GM12878 (cell line): ENCODE results near the gene DNAJB8. TPM values are rescaled to one million over a fixed set of nuclear protein-coding genes. Genes with fewer than 3 reads are reported as not detected.

Experiments used
- ATAC-seq: fragments of 200-7000 bp; cut with Tn5 transposase; 3 replicates; pipeline ENCODE4 v1.9.1; 2020; ENCODE audit warnings: mild to moderate bottlenecking, moderate library complexity
- BruUV-seq: library from RNA; stranded (reverse); fragments of 400-500 nt; replicated peaks from 2 replicates; lab custom pipeline; 2021; lab: Mats Ljungman, UMichigan
- CTCF ChIA-PET: fragments of 300-600 bp; sonication (Branson Sonifier 250); formaldehyde crosslinking; extraction: SDS; loops from one replicate; lab custom pipeline; 2021; ENCODE audit warnings: inconsistent platforms; lab: Yijun Ruan, JAX
- POLR2A ChIA-PET: fragments of 350-600 bp; formaldehyde crosslinking; extraction: SDS; loops from one replicate; lab custom pipeline; 2021; ENCODE audit warnings: inconsistent platforms; lab: Charles Lee
- RAD21 ChIA-PET: fragments of 300-600 bp; sonication (Branson Sonifier 250); formaldehyde crosslinking; loops from one replicate; lab custom pipeline; 2023; ENCODE audit warnings: antibody characterized with exemption; ENCODE audit not compliant: unreplicated experiment; lab: Charles Lee
- SMC1A ChIA-PET: fragments of 300-600 bp; sonication (Branson Sonifier 250); formaldehyde crosslinking; loops from one replicate; lab custom pipeline; 2023; ENCODE audit not compliant: unreplicated experiment, uncharacterized antibody; lab: Charles Lee
- DNase-seq: peaks from one replicate; pipeline ENCODE4 v3.0.0-alpha.2; 2011; ENCODE audit warnings: low read depth, low spot score
- FAIRE-seq: peaks from 3 replicates; lab custom pipeline; 2011; peaks lifted over from hg19 to GRCh38; lab: Jason Lieb, UNC
- H2AFZ ChIP-seq: 2 replicates; pipeline ENCODE4 v1.6.0; 2011; ENCODE audit warnings: low read depth, low read length, control low read depth; ENCODE audit not compliant: control insufficient read depth
- H3K27ac ChIP-seq: 2 replicates; pipeline ENCODE4 v1.5.1; 2011; ENCODE audit warnings: control low read depth; ENCODE audit not compliant: control insufficient read depth, insufficient read depth
- H3K27me3 ChIP-seq, 2 experiments: replicated peaks in 1 of 2; 2 replicates each; pipeline versions ENCODE4 v1.6.0 to v1.6.1; 2011; ENCODE audit warnings: low read length in 1 of 2; ENCODE audit not compliant: control insufficient read depth in 2 of 2, insufficient read depth in 2 of 2
- H3K36me3 ChIP-seq, 2 experiments: 2 replicates each; pipeline ENCODE4 v1.5.1; 2011; ENCODE audit warnings: low read length in 1 of 2; ENCODE audit not compliant: control insufficient read depth in 2 of 2, insufficient read depth in 2 of 2
- H3K4me1 ChIP-seq: 2 replicates; pipeline ENCODE4 v1.6.1; 2011; ENCODE audit warnings: mild to moderate bottlenecking, low read length, moderate library complexity, mixed read lengths; ENCODE audit not compliant: control insufficient read depth, insufficient read depth
- H3K4me2 ChIP-seq: 2 replicates; pipeline ENCODE4 v1.6.0; 2011; ENCODE audit warnings: control low read depth; ENCODE audit not compliant: control insufficient read depth, insufficient read depth
- H3K4me3 ChIP-seq: fragments of 200-600 bp; sonication (generic); 2 replicates; pipeline ENCODE4 v1.5.1; 2016
- H3K79me2 ChIP-seq: 2 replicates; pipeline ENCODE4 v1.6.0; 2011; ENCODE audit warnings: low read length; ENCODE audit not compliant: control insufficient read depth, insufficient read depth
- H3K9ac ChIP-seq: 2 replicates; pipeline ENCODE4 v1.8.0; 2011; ENCODE audit warnings: low read length, control low read depth, mixed read lengths; ENCODE audit not compliant: control insufficient read depth, insufficient read depth
- H3K9me3 ChIP-seq: replicated peaks from 3 replicates; pipeline ENCODE4 v1.5.1; 2011; ENCODE audit warnings: mild to moderate bottlenecking, low read length; ENCODE audit not compliant: control insufficient read depth, insufficient read depth
- H4K20me1 ChIP-seq: 2 replicates; pipeline ENCODE4 v1.6.0; 2011; ENCODE audit not compliant: control insufficient read depth, insufficient read depth
- KDM1A ChIP-seq: fragments of 200-600 bp; sonication (generic); IDR thresholded peaks from 2 replicates; pipeline ENCODE4 v1.6.1; 2016; ENCODE audit warnings: borderline replicate concordance
- PRDM15 ChIP-seq: fragments of 450-650 bp; formaldehyde crosslinking; IDR thresholded peaks from 2 replicates; pipeline ENCODE4 v1.4.0; 2020; ENCODE audit warnings: mild to moderate bottlenecking, moderate library complexity
- RAD51 ChIP-seq: fragments of 450-650 bp; IDR thresholded peaks from 2 replicates; pipeline ENCODE4 v1.6.1; 2016; ENCODE audit warnings: moderate library complexity, mild to moderate bottlenecking, inconsistent platforms
- RB1 ChIP-seq: fragments of 450-650 bp; formaldehyde crosslinking; IDR thresholded peaks from 2 replicates; pipeline ENCODE4 v1.6.1; 2017; ENCODE audit warnings: mild to moderate bottlenecking, borderline replicate concordance
- SUPT20H ChIP-seq: IDR thresholded peaks from 2 replicates; pipeline ENCODE4 v1.6.1; 2011; ENCODE audit warnings: low read depth, mild to moderate bottlenecking, low read length, moderate library complexity, borderline replicate concordance; ENCODE audit not compliant: control insufficient read depth
- YBX1 ChIP-seq: fragments of 450-650 bp; IDR thresholded peaks from 2 replicates; pipeline ENCODE4 v1.6.1; 2016; ENCODE audit warnings: antibody characterized with exemption
- WGBS: methylation state at CpG from one replicate; pipeline ENCODE4 v1.1.6; 2016; ENCODE audit warnings: low lambda C conversion rate; ENCODE audit not compliant: insufficient replicate concordance, insufficient coverage; ENCODE audit errors: missing lambda C conversion rate; 5-methylcytosine and 5-hydroxymethylcytosine counted together
- in situ Hi-C: fragments of 300-500 bp; cut with MboI; formaldehyde crosslinking; loops from 9 replicates; pipeline ENCODE4 v1.14.3; 2018; ENCODE audit warnings: mixed read lengths
- intact Hi-C: fragments of 100-400 bp; cut with micrococcal nuclease; formaldehyde crosslinking; loops from one replicate; pipeline ENCODE4 v1.14.2; 2022; ENCODE audit not compliant: unreplicated experiment
- polyA plus RNA-seq, 11 experiments: library from polyadenylated mRNA; depleted of rRNA in 4 of 11; unstranded in 6 of 11; stranded (reverse) in 5 of 11; fragments of >200 nt; fragmentation: Nextera tagmentation in 4 of 11; fragmentation: Illumina TruSeq in 1 of 11; extraction: Ambion mirVana in 4 of 11; extraction: Trizol in 1 of 11; gene quantifications; 1 replicate in 1 of 11; 2 replicates in 10 of 11; pipeline versions ENCODE4 v1.2.1 to v1.2.3, GENCODE V29; 2011 to 2016; ENCODE audit warnings: inconsistent platforms in 2 of 11, missing spikeins in 2 of 11, low read depth in 1 of 11
- total RNA-seq, 4 experiments: library from RNA; depleted of rRNA in 3 of 4; stranded (reverse); fragments of >200 nt in 3 of 4; fragmentation: Illumina TruSeq in 1 of 4; extraction: Trizol in 1 of 4; gene quantifications; 2 replicates each; pipeline versions ENCODE4 v1.2.1 to v1.2.3, GENCODE V29; 2013 to 2021

DNAJB8 gene
- total and polyA plus RNA-seq, 10 of the 15 experiments (the other 5 are each of a cell fraction or from before 2014, with no cell fraction given) = not detected

- H4K20me1 ChIP-seq = no peaks in the 10 kb centered on the region
- WGBS = 33% methylated on average over 5 of the region's 6 CpGs
- H3K36me3 ChIP-seq = no peaks in the 10 kb centered on the region
- ChIA-PET SMC1A (no interaction called here), POLR2A (no interaction called here), CTCF (no interaction called here), RAD21 (no interaction called here)
- H3K27ac ChIP-seq = no peak overlapping the region
- H3K4me1 ChIP-seq = no peaks in the 10 kb centered on the region; the same call in 1 of the 2 replicates
- H3K9me3 ChIP-seq = no peaks in the 10 kb centered on the region
- no peak for DNase-seq
- H3K4me3 ChIP-seq = no peak overlapping the region
- BruUV-seq = no TSS peak
- peaks cover 0 to 3% of the 10 kb centered on the region in 2 experiments; a peak in 3 of 4 replicates for H3K27me3 ChIP-seq
- intact Hi-C loops (no loop called here), in situ Hi-C loops (no loop called here)
- no peak for FAIRE-seq
- ATAC-seq = no peak
- no peak overlapping the region for H3K9ac ChIP-seq
- H3K4me2 ChIP-seq = no peak overlapping the region
- no peak for TF ChIP-seq RB1
- TF ChIP-seq PRDM15 (CRISPR knock-in tag) = no peak
- no peak for TF ChIP-seq SUPT20H
- TF ChIP-seq KDM1A = no peak
- TF ChIP-seq YBX1 = no peak
- TF ChIP-seq RAD51 = no peak
- no peaks in the 10 kb centered on the region for H3K79me2 ChIP-seq
- H2AFZ ChIP-seq = no peak overlapping the region
These were observed 6.5 kb upstream of the DNAJB8 start for GRCh38 chr3:128473180-128473519.
